ENCODE data around the gene PRSS56. TPM values are rescaled to one million over a fixed set of nuclear protein-coding genes. Genes with fewer than 3 reads are reported as not detected.
A peak's percentile ranks its signal among the peaks of the same experiment; 100 is the strongest.

The PRSS56 gene
- total and polyA plus RNA-seq, 7 donors, result 0.82 to 5.0 (median 2.4) TPM

DNA sequence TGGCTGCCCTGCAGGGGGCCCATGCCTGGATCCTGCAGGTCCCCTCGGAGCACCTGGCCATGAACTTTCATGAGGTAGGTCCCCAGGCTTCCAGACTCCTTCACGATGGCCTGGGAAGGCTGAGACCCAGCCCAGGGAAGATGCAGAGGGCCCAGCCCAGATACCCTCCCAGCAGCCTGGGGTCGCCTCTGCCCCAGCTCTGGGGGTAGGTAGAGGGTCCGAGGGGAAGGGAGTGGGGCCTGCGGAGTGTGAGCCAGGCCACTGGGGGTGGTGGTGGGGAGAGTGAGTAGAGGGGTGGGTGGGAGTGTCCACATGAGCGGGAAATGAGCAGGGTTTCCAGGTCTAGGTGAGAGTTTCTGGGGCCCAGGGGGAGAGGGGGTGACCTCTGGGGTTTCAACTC, 4.6 kb downstream of the PRSS56 start:
- peak overlapping the region; percentile 81 for H3K4me3 ChIP-seq
- 59 to 67% (median 60%) methylated on average over 4 to 6 of the region's 6 CpGs for WGBS, 3 donors
- intact Hi-C loops (cut with DNase I), result loop anchor here in 1 of 2 donors (5.0 kb wide), 3 partner anchors 202 to 617 kb away; no protein-coding TSS in a partner anchor
- peaks cover 0 to 8% of the 10 kb centered on the region in 2 donors for H3K36me3 ChIP-seq (ENCODE audit: insufficient read depth in 1 of 2, low read depth in 1 of 2)
- ATAC-seq (no peak), DNase-seq (peak in 1 of 2 donors; percentile 52)
- TF ChIP-seq, protein P1, sequence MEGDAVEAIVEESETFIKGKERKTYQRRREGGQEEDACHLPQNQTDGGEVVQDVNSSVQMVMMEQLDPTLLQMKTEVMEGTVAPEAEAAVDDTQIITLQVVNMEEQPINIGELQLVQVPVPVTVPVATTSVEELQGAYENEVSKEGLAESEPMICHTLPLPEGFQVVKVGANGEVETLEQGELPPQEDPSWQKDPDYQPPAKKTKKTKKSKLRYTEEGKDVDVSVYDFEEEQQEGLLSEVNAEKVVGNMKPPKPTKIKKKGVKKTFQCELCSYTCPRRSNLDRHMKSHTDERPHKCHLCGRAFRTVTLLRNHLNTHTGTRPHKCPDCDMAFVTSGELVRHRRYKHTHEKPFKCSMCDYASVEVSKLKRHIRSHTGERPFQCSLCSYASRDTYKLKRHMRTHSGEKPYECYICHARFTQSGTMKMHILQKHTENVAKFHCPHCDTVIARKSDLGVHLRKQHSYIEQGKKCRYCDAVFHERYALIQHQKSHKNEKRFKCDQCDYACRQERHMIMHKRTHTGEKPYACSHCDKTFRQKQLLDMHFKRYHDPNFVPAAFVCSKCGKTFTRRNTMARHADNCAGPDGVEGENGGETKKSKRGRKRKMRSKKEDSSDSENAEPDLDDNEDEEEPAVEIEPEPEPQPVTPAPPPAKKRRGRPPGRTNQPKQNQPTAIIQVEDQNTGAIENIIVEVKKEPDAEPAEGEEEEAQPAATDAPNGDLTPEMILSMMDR (IDR thresholded peaks at IDR 0.05), result no peak
- H3K27ac ChIP-seq, result peak overlapping the region; percentile 98
- H3K27me3 ChIP-seq (ENCODE audit: insufficient read depth in 3 of 3, low read length in 2 of 3), result peaks cover 0 to 12% (median 0%) of the 10 kb centered on the region in 3 donors
- H3K4me1 ChIP-seq, result peaks cover 55% of the 10 kb centered on the region
- no peaks in the 10 kb centered on the region for H3K9me3 ChIP-seq

DNA sequence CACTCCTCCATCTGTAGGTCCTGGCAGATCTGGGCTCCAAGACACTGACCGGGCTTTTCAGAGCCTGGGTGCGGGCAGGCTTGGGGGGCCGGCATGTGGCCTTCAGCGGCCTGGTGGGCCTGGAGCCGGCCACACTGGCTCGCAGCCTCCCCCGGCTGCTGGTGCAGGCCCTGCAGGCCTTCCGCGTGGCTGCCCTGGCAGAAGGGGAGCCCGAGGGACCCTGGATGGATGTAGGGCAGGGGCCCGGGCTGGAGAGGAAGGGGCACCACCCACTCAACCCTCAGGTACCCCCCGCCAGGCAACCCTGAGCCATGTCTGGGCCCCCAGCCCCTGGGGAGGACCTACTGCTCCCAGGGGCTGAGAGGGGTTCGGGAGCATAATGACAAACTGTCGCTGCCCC, 5.0 kb downstream of the PRSS56 start:
- intact Hi-C loops (cut with DNase I), result no loop called here
- peak overlapping the region; percentile 98 for H3K27ac ChIP-seq
- 38 to 49% (median 42%) methylated on average over 11 to 14 of the region's 14 CpGs for WGBS, 3 donors
- no peaks in the 10 kb centered on the region for H3K9me3 ChIP-seq
- peaks cover 55% of the 10 kb centered on the region for H3K4me1 ChIP-seq
- DNase-seq (peak in 1 of 2 donors; percentile 56), ATAC-seq (peak in 2 of 4 donors; percentile 7 to 28)
- H3K27me3 ChIP-seq (ENCODE audit: insufficient read depth in 3 of 3, low read length in 2 of 3), result peaks cover 0 to 12% (median 0%) of the 10 kb centered on the region in 3 donors
- H3K36me3 ChIP-seq (ENCODE audit: insufficient read depth in 1 of 2, low read depth in 1 of 2), result peaks cover 0 to 11% of the 10 kb centered on the region in 2 donors
- H3K4me3 ChIP-seq, result peak overlapping the region; percentile 81
- TF ChIP-seq, protein P1 (IDR thresholded peaks at IDR 0.05), result no peak

DNA sequence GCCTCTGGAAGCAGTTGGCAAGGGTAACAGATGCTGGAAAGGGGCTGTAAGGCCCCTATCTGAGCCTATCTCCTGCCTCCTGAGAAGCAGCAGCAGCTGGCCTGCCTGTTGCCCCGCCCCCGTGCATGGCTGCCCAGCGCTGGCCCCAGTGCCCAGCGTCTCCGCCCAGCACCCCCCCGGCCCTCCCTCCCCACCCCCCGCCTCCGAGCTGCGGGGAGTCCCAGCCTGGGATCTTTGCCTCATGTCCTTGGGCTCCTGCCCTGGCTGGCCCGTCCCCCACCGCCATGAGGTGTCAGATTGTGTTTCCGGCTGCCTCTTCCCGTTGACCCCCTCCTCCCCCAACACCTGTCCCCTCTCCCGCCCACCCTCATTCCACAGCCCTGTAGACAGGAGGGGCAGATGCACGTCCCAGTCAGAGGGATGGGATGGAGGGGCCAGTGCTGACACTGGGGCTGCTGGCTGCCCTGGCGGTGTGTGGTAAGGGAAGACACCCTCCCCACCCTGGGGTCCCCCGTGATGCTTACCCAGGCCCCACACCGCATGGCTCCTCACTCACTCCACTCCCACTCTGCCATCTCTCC, 5.7 kb downstream of the PRSS56 start, which contains the start of gene CHRND:
TSS of gene CHRND (plus strand) at position 370 of the 581 bp plus-strand sequence. CDS start at position 426, 56 bp downstream.
- H3K4me3 ChIP-seq, result peak within 1 kb of the TSS; percentile 81
- WGBS, 3 donors, result 3 to 13% (median 9%) methylated on average over 11 to 18 of the region's 18 CpGs
- peaks cover 0 to 18% of the 10 kb centered on the region in 2 donors for H3K36me3 ChIP-seq (ENCODE audit: insufficient read depth in 1 of 2, low read depth in 1 of 2)
- peaks cover 0 to 12% (median 0%) of the 10 kb centered on the region in 3 donors for H3K27me3 ChIP-seq (ENCODE audit: insufficient read depth in 3 of 3, low read length in 2 of 3)
- TF ChIP-seq, protein P1 (IDR thresholded peaks at IDR 0.05), result no peak
- intact Hi-C loops (cut with DNase I), result loop anchor here in 1 of 2 donors (2.0 kb wide), 2 partner anchors 23 to 43 kb away; no protein-coding TSS in a partner anchor
- ATAC-seq, result peak; percentile 66 to 74 (median 70)
- peak; percentile 81 to 93 for DNase-seq
- H3K9me3 ChIP-seq, result no peaks in the 10 kb centered on the region
- H3K4me1 ChIP-seq, result peaks cover 55% of the 10 kb centered on the region
- H3K27ac ChIP-seq, result peak within 1 kb of the TSS; percentile 98

DNA sequence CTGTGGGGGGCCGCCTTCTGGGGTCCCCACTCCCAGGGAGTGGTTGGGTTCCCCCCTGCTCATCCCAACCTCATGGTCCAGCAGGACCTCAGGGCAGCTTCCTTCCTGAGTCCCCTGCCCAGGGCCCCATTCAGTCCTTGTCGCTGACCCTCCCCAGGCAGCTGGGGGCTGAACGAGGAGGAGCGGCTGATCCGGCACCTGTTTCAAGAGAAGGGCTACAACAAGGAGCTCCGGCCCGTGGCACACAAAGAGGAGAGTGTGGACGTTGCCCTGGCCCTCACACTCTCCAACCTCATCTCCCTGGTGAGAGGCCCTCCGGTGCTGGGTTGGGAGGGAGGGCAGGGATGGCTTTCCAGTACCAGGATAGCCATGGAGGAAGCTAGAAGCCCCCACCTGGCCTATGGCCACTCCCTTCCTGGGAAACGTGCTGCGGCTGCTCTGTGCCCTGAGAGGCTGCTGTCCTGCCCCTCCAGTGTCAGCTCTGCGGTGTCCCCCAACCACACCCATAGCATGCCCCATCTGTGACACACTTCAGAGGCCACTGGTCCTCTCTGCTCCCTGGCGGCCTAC, 6.3 kb downstream of the PRSS56 start:
- peaks cover 0 to 24% of the 10 kb centered on the region in 2 donors for H3K36me3 ChIP-seq (ENCODE audit: insufficient read depth in 1 of 2, low read depth in 1 of 2)
- H3K27me3 ChIP-seq (ENCODE audit: insufficient read depth in 3 of 3, low read length in 2 of 3), result peaks cover 0 to 12% (median 0%) of the 10 kb centered on the region in 3 donors
- peak overlapping the region; percentile 81 for H3K4me3 ChIP-seq
- peak overlapping the region; percentile 98 for H3K27ac ChIP-seq
- ATAC-seq (peak; percentile 3 to 35 (median 8)), DNase-seq (peak in 1 of 2 donors; percentile 56)
- intact Hi-C loops (cut with DNase I), result loop anchor here in 1 of 2 donors (2.0 kb wide), 2 partner anchors 22 to 42 kb away; no protein-coding TSS in a partner anchor
- H3K4me1 ChIP-seq, result peaks cover 55% of the 10 kb centered on the region
- WGBS, 3 donors, result 35 to 51% (median 41%) methylated on average over 13 of the region's 13 CpGs
- H3K9me3 ChIP-seq, result no peaks in the 10 kb centered on the region
- TF ChIP-seq, protein P1 (IDR thresholded peaks at IDR 0.05), result no peak

Data from psoas muscle (tissue), 8 donors.